GM12864 (cell line): ENCODE measurements around the gene HSBP1L1.

Experiments used
- DNase-seq: peaks from one replicate; pipeline ENCODE4 v3.0.0-alpha.2; 2011; ENCODE audit warnings: low read depth
- H3K4me3 ChIP-seq: 2 replicates; pipeline ENCODE4 v1.5.1; 2011; ENCODE audit warnings: mild to moderate bottlenecking, low read depth, low read length, control low read depth
- TF ChIP-seq, protein P1 (sequence below): IDR thresholded peaks from 2 replicates; pipeline ENCODE4 v1.5.1; 2011; ENCODE audit warnings: low read depth, mild to moderate bottlenecking, moderate library complexity, low read length, control low read depth, inconsistent platforms; ENCODE audit errors: missing control alignments

Gene HSBP1L1

DNA sequence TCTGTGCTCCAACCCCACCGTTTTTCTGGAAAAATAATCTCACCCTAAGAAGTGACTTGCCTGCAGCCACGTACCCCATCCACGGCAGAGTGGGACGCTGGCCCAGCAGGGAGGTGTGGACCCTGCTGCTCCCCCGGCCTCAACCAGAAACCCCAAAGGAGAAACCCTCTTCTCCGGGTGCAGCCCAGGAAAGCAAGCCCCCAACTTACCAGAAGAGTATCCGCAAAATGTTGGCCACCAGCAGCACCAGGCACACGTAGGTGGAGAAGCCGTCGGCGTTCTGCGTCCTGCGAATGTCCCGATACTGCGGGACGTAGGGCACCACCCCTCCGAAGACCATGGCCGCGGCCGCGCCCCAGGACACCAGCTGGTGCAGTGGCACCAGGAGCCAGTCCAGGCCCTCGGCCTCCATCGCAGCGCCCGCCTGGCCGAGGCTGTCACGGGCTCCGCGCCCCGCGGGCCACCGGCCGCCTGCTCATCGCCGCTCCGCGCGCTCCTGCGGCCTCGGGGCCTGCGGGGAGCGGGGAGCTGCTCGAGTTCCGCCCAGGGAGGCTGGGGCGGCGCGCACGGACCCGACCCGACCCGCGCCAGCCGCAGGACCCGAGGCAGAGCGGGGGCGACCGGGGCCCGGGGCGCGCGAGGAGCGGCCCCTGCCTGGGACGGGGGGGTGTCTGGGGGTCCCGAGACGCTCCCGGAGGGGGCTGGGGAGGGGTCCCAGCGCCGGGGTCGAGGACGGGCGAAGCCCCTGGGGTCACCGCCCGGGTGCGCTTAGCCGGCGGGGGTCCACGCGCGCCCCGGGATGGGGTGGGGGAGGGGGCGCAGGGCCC, 13.7 kb upstream of the HSBP1L1 start:
- no peak for DNase-seq
- TF ChIP-seq, protein P1, sequence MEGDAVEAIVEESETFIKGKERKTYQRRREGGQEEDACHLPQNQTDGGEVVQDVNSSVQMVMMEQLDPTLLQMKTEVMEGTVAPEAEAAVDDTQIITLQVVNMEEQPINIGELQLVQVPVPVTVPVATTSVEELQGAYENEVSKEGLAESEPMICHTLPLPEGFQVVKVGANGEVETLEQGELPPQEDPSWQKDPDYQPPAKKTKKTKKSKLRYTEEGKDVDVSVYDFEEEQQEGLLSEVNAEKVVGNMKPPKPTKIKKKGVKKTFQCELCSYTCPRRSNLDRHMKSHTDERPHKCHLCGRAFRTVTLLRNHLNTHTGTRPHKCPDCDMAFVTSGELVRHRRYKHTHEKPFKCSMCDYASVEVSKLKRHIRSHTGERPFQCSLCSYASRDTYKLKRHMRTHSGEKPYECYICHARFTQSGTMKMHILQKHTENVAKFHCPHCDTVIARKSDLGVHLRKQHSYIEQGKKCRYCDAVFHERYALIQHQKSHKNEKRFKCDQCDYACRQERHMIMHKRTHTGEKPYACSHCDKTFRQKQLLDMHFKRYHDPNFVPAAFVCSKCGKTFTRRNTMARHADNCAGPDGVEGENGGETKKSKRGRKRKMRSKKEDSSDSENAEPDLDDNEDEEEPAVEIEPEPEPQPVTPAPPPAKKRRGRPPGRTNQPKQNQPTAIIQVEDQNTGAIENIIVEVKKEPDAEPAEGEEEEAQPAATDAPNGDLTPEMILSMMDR, result no peak
- H3K4me3 ChIP-seq, result peak overlapping the region; percentile 73

DNA sequence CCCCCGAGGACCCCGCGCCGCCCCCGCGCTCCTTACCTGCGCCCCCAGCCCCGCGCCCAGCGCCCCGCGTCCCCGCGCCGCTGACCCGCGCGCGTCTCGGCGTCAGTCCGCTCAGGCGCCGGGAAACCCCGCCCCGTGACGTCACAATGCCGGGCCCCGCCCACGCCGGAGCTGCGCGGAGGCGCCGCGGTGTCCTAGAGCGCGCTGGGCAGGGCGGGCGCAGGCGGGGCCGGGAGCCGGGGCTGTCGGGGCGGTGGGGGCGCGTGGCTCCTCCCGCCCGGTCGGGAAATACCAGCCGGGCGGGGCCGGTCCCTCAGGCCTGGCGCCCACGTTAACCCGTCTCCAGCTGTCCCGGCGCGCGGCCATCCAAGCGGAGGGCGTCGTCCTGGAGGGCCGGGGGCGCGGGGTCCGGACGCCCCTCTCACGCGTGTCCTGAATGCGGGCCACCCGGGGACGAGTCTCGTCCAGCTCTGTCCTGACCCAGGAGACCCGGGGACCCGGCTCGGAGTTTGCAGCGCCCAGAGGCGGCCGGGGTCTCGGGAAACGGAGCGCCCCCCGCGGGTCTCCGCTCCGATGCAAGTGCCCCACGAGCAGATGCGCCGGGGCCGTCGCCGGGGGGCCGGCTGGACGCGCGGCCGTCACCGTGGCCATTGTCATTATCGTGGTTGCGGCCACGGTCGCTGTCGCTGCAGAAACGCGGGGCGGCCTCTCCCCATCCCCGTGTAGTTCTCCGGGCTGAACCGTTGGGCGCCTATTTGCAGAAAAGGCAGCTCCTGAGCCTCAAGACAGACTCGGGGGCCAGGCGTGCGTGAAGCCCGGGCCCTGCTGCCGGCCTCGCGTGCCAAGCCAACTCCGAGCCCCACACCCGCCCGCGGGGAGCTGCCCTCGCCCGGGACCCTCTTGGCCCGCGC, 12.6 kb upstream of the HSBP1L1 start, which contains the start of gene SLC66A2:
Gene SLC66A2 (minus strand): TSS at position 109 of the 911 bp plus-strand sequence. CDS start 727 bp downstream, outside the sequence.
- TF ChIP-seq, protein P1, result peak; percentile 3
- peak within 1 kb of the TSS; percentile 74 for H3K4me3 ChIP-seq
- no peak for DNase-seq

DNA sequence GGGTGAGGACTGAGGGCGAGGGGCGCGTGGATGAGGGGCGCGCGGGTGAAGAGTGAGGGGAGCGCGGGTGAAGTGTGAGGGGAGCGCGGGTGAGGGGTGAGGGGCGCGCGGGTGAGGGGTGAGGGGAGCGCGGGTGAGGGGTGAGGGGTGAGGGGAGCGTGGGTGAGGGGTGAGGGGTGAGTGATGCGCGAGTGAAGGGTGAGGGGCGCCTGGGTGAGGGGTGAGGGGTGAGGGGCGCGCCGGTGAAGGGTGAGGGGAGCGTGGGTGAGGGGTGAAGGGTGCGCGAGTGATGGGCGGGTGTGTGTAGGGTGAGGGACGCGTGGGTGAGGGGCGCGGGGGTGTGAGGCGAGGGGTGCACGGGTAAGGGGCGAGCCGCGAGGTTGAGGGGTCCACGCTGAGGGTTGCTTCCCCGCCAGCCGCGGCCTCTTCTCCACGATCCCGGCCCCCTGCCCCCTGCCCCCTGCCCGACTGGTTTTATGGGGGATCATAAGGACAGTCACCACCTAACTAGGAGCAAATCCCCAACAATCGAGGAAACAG, 11.9 kb upstream of the HSBP1L1 start:
- peak overlapping the region; percentile 74 for H3K4me3 ChIP-seq
- DNase-seq, result no peak
- TF ChIP-seq, protein P1, result no peak

DNA sequence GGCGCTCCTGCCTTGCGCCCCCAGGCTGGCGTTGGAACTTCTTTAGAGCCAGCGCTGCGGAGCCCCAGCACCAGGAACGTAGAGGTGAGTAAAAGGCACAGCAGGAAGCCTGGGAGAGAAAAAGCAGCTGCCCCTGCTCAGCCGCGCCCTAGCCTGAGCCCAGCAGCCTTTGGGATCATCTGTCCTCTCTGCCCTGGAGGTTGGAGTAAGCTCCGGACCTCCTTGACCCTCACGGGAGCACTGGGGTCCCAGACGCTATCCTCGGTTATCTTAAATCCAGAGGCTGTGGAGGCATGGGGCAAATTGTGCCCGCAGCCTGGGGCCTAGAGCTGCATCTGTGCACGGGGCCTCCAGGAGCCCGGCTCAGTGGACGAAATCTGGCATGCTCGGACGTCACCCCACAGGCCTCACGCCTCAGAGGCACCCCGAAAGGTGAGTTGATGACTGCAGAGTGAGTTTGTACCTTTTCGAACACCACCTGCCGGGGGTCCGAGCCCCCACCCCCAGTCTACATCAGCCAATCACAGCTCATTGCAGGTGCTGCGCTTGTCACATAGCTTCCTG, 11.4 kb upstream of the HSBP1L1 start:
- no peak overlapping the region for H3K4me3 ChIP-seq
- no peak for DNase-seq
- TF ChIP-seq, protein P1, result no peak

DNA sequence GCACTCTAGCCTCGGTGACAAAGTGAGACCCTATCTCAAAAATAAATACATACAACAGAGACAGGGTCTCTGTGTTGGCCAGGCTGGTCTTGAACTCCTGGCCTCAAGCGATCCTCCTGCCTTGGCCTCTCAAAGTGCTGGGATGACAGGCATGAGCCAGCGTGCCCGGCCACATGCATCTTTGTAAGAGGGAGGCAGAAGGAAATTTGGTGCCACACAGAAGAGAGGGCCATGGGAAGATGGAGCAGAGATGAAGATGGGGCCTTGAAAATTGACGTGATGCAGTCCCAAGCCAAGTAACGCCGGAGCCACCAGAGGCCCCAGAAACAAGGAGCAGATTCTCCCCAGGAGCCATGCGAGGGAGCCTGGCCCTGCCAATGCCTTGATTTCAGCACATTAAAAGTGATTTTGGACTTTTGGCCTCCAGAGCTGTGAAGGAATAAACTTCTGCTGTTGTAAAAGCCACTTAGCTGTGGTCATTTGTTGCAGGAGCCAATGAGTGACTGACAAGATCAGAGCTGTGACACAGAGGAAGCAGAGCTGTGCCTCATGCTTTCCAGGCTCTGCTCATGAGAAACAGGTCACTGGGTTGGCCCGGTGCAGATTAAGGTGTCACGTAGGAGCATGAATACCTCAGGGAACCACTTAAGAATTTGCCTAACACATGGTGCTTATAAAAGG, 10.3 kb upstream of the HSBP1L1 start:
- no peak for DNase-seq
- TF ChIP-seq, protein P1, result no peak

DNA sequence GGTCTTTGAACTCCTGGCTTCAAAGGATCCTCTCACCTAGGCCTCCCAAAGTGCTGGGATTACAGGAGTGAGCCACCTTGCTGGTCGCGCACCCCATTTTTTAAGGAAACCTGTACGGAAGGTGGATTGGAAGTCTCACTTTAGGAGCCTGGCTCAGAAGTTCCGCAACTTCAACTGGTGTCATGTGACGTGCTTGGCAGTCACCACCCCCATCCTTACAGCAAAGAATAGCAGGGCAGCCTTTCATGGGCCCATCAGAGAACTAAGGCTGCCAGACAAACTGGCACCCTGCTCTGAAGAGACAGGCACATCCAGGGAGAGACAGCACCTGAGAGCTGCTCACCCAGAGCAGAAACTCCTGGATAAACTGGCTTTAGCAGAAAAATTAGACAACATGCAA, 9.7 kb upstream of the HSBP1L1 start:
- H3K4me3 ChIP-seq, result no peak overlapping the region
- TF ChIP-seq, protein P1, result no peak
- no peak for DNase-seq

More for the DNA sequence above, 10.3 kb upstream of the HSBP1L1 start:
- no peak overlapping the region for H3K4me3 ChIP-seq
